ENCODE measurements around the gene LRP1B.

DNA sequence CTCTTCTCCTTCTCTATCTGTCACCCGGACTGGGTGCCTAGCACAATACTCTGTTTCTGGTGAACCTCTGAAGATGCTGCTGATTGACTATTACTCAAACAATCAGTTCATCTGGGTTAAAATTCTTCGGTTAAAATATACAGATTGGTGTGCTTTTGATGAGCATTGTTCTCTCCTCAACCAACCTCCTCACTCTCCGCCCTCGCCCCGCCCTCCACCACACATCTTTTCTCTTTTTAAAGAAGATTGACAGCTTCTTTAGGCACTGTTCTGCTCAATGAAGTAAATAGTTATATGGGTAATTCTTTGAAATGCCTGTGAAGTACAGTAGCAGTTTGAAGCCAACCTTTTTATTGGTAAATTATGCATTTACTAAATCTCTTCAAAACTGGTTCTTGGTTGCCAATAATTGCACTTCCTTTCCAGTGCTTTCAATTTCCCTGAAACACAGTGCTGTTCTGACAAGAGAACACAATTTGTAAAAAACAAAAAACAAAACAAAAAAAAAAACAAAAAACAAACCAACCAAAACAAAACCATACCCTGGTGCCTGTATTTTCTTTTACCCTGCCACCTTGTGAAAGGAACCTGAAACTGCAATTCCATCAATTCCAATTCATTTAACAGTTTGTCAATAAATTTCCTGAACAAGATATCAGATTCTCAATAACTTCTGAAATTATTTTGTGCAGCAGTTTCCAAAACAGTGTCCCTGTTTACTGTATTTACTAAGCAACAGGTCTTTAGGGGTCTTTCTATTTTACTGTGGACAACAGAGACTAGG is 188.6 kb downstream of the LRP1B start:
- no peak for TF ChIP-seq POLR2A (IDR thresholded peaks at IDR 0.05; ENCODE audit: low read depth, low read length)
- TF ChIP-seq POLR2AphosphoS5 (IDR thresholded peaks at IDR 0.05; ENCODE audit: low read depth, low read length): no peak
- TF ChIP-seq TAF1 (IDR thresholded peaks at IDR 0.05; ENCODE audit: borderline replicate concordance, low read depth, low read length): no peak
